ENCODE results near the gene PMM1. TPM values are rescaled to one million over a fixed set of nuclear protein-coding genes. Genes with fewer than 3 reads are reported as not detected.

Gene PMM1
- total and polyA plus RNA-seq, 8 donors: 36.5 to 56.7 (median 50.5) TPM

GRCh38 chr22:41538583-41538982, 51.1 kb downstream of the PMM1 start:
- H3K36me3 ChIP-seq: peaks cover 0 to 50% of the 10 kb centered on the region in 2 donors
- intact Hi-C loops (cut with DNase I): no loop called here
- peaks cover 11 to 33% of the 10 kb centered on the region in 2 donors for H3K4me1 ChIP-seq
- H3K9me3 ChIP-seq: no peaks in the 10 kb centered on the region
- DNase-seq (no peak), ATAC-seq (no peak)
- no peak overlapping the region for H3K27ac ChIP-seq
- H3K4me3 ChIP-seq: no peak overlapping the region
- no peaks in the 10 kb centered on the region for H3K27me3 ChIP-seq
- no peak for TF ChIP-seq CTCF (IDR thresholded peaks at IDR 0.05)

GRCh38 chr22:41537203-41537602, 52.4 kb downstream of the PMM1 start:
- Histone ChIP-seq H3K4me1 (peaks cover 0 to 19% of the 10 kb centered on the region in 2 donors), H3K27me3 (no peaks in the 10 kb centered on the region), H3K27ac (no peak overlapping the region), H3K9me3 (no peaks in the 10 kb centered on the region), H3K4me3 (no peak overlapping the region), H3K36me3 (peaks cover 0 to 63% of the 10 kb centered on the region in 2 donors)
- no peak for DNase-seq
- intact Hi-C loops (cut with DNase I): no loop called here
- ATAC-seq: no peak
- TF ChIP-seq CTCF (IDR thresholded peaks at IDR 0.05): no peak

GRCh38 chr22:41535244-41535643, 54.4 kb downstream of the PMM1 start:
- TF ChIP-seq CTCF (IDR thresholded peaks at IDR 0.05): no peak
- intact Hi-C loops (cut with DNase I): no loop called here
- no peak overlapping the region for H3K27ac ChIP-seq
- no peaks in the 10 kb centered on the region for H3K27me3 ChIP-seq
- ATAC-seq (no peak), DNase-seq (no peak)
- peaks cover 0 to under 1% of the 10 kb centered on the region in 2 donors for H3K4me1 ChIP-seq
- H3K36me3 ChIP-seq: peaks cover 0 to 74% of the 10 kb centered on the region in 2 donors
- no peaks in the 10 kb centered on the region for H3K9me3 ChIP-seq
- H3K4me3 ChIP-seq: no peak overlapping the region

- Histone ChIP-seq H3K36me3 (peaks cover 0 to 76% of the 10 kb centered on the region in 2 donors), H3K27me3 (no peaks in the 10 kb centered on the region), H3K4me3 (no peak overlapping the region), H3K27ac (no peak overlapping the region), H3K4me1 (no peaks in the 10 kb centered on the region), H3K9me3 (no peaks in the 10 kb centered on the region)
- intact Hi-C loops (cut with DNase I): no loop called here
- TF ChIP-seq CTCF (IDR thresholded peaks at IDR 0.05): no peak
- no peak for ATAC-seq
- no peak for DNase-seq
Measured at GRCh38 chr22:41534219-41534618, 55.4 kb downstream of the PMM1 start.

- Histone ChIP-seq H3K27me3 (no peaks in the 10 kb centered on the region), H3K4me3 (no peak overlapping the region), H3K36me3 (peaks cover 0 to 76% of the 10 kb centered on the region in 2 donors), H3K27ac (no peak overlapping the region), H3K9me3 (no peaks in the 10 kb centered on the region), H3K4me1 (no peaks in the 10 kb centered on the region)
- intact Hi-C loops (cut with DNase I): no loop called here
- ATAC-seq: peak; percentile 75
- peak; percentile 58 to 80 for TF ChIP-seq CTCF (IDR thresholded peaks at IDR 0.05)
- peak in 3 of 4 donors; percentile 63 to 89 (median 67) for DNase-seq
Measured at GRCh38 chr22:41532908-41533825, 56.5 kb downstream of the PMM1 start.
